Activated CD4-positive, alpha-beta T cell treated with anti-CD3 and anti-CD28 coated beads, Interleukin-2, Interleukin-6, amounts not matched to agents 100 ng/mL and 50 ng/mL, durations not matched to agents 16 hours and 8 hours (primary cell): Measurements from ENCODE around the gene GAL3ST3.

Source experiments
- DNase-seq: peaks from one replicate; pipeline ENCODE4 v3.0.0-alpha.2; 2020

Gene GAL3ST3

GRCh38 chr11:66069715-66070603, 21.0 kb upstream of the GAL3ST3 start, which contains the start of gene PACS1:
Gene PACS1 (plus strand): TSS chr11:66070272. CDS start chr11:66070487, 215 bp downstream.
- DNase-seq = peak; percentile 86

GRCh38 chr11:66068923-66069714, 20.2 kb upstream of the GAL3ST3 start:
- peak; percentile 35 for DNase-seq

GRCh38 chr11:66068154-66068821, 19.3 kb upstream of the GAL3ST3 start:
- peak; percentile 84 for DNase-seq

- no peak for DNase-seq
Measured at GRCh38 chr11:66067640-66068039, 18.7 kb upstream of the GAL3ST3 start.

GRCh38 chr11:66066751-66067150, 17.8 kb upstream of the GAL3ST3 start:
- no peak for DNase-seq

- DNase-seq = no peak
Measured at GRCh38 chr11:66064571-66064970, 15.6 kb upstream of the GAL3ST3 start.

- DNase-seq = no peak
Measured at GRCh38 chr11:66063900-66064299, 14.9 kb upstream of the GAL3ST3 start.

GRCh38 chr11:66062408-66062807, 13.4 kb upstream of the GAL3ST3 start:
- DNase-seq = no peak

- DNase-seq = no peak
Measured at GRCh38 chr11:66061268-66061667, 12.3 kb upstream of the GAL3ST3 start.

GRCh38 chr11:66059966-66060680, 11.2 kb upstream of the GAL3ST3 start:
- DNase-seq = no peak

GRCh38 chr11:66056501-66056900, 7.5 kb upstream of the GAL3ST3 start:
- DNase-seq = no peak

- no peak for DNase-seq
Measured at GRCh38 chr11:66055021-66055420, 6.1 kb upstream of the GAL3ST3 start.

GRCh38 chr11:66052664-66052982, 3.7 kb upstream of the GAL3ST3 start:
- no peak for DNase-seq

GRCh38 chr11:66051766-66052663, 3.1 kb upstream of the GAL3ST3 start, which contains the start of gene SF3B2:
Gene SF3B2 (plus strand): TSS chr11:66052364. CDS start chr11:66052385, 21 bp downstream.
- peak; percentile 99 for DNase-seq

- no peak for DNase-seq
Measured at GRCh38 chr11:66051371-66051765, 2.4 kb upstream of the GAL3ST3 start.

- DNase-seq = no peak
Measured at GRCh38 chr11:66050581-66051231, 1.7 kb upstream of the GAL3ST3 start.

- DNase-seq = no peak
Measured at GRCh38 chr11:66047541-66048365, 1.2 kb downstream of the GAL3ST3 start.

- no peak for DNase-seq
Measured at GRCh38 chr11:66046901-66047300, 2.1 kb downstream of the GAL3ST3 start.

- peak; percentile 89 for DNase-seq
Measured at GRCh38 chr11:66045177-66045639, 3.8 kb downstream of the GAL3ST3 start.

GRCh38 chr11:66044757-66045156, 4.2 kb downstream of the GAL3ST3 start:
- DNase-seq = no peak
